Heart right ventricle (tissue), 16 donors: ENCODE data around the gene TRAPPC5. TPM values are rescaled to one million over a fixed set of nuclear protein-coding genes. Genes with fewer than 3 reads are reported as not detected.

ENCODE experiments used
- ATAC-seq, 8 donors: fragments of 200-7000 bp; cut with Tn5 transposase; one replicate each; pipeline ENCODE4 v1.9.1; 2020; ENCODE audit warnings: mild to moderate bottlenecking in 8 of 8, moderate library complexity in 8 of 8, moderate number of reproducible peaks in 1 of 8
- DNase-seq, 2 donors: peaks; one replicate each; pipeline ENCODE4 v3.0.0-alpha.2; 2020
- H3K27ac ChIP-seq, 10 donors: fragments of 200-600 bp; sonication (generic) in 2 of 10; one replicate each; pipeline versions ENCODE4 v1.5.0 to v1.8.0; 2020 to 2022; ENCODE audit warnings: mild to moderate bottlenecking in 3 of 10
- H3K27me3 ChIP-seq, 7 donors: fragments of 200-600 bp; one replicate each; pipeline ENCODE4 v1.8.0; 2021 to 2022; ENCODE audit warnings: mild to moderate bottlenecking in 2 of 7
- H3K36me3 ChIP-seq, 9 donors: fragments of 200-600 bp; sonication (generic) in 1 of 9; one replicate each; pipeline versions ENCODE4 v1.5.0 to v1.8.0; 2020 to 2022; ENCODE audit warnings: mild to moderate bottlenecking in 2 of 9
- H3K4me1 ChIP-seq, 9 donors: fragments of 200-600 bp; sonication (generic) in 1 of 9; one replicate each; pipeline versions ENCODE4 v1.5.0 to v1.8.0; 2020 to 2022; ENCODE audit warnings: mild to moderate bottlenecking in 4 of 9
- H3K4me3 ChIP-seq, 10 donors: fragments of 200-600 bp; sonication (generic) in 2 of 10; one replicate each; pipeline versions ENCODE4 v1.5.0 to v1.8.0; 2020 to 2022; ENCODE audit warnings: mild to moderate bottlenecking in 7 of 10, moderate library complexity in 2 of 10
- H3K9me3 ChIP-seq, 11 donors: fragments of 200-600 bp in 10 of 11; sonication (generic) in 2 of 11; one replicate each; pipeline versions ENCODE4 v1.5.0 to v1.8.0; 2013 to 2022; ENCODE audit warnings: mild to moderate bottlenecking in 2 of 11, control low read depth in 1 of 11, moderate library complexity in 1 of 11
- whole genome bisulfite sequencing, 2 donors: extraction: QIAGEN DNeasy Blood & Tissue Kit; methylation state at CpG; one replicate each; pipeline ENCODE4 v1.1.7; 2013; ENCODE audit warnings: inconsistent platforms in 1 of 2; 5-methylcytosine and 5-hydroxymethylcytosine counted together
- intact Hi-C, 10 donors: fragments of 100-400 bp; cut with DNase I; formaldehyde crosslinking; loops; one replicate each; pipeline versions ENCODE4 v1.11.1 to v1.14.2; 2022
- polyA plus RNA-seq, 2 donors: library from polyadenylated mRNA; stranded (reverse); fragments of 200-250 nt; gene quantifications; one replicate each; pipeline ENCODE4 v1.2.3, GENCODE V29; 2013
- total RNA-seq, 10 donors: library from RNA; stranded (reverse); fragmentation: NEBNext Ultra II Directional in 3 of 10; extraction: Animal tissue kit (Norgen Biotek cat#: 25700) in 3 of 10; gene quantifications; one replicate each; pipeline versions ENCODE4 v1.2.1 to v1.2.4, GENCODE V29; 2021 to 2023
- TF ChIP-seq, protein P1 (sequence below), 9 donors: fragments of 200-600 bp; sonication (generic) in 2 of 9; IDR thresholded peaks; one replicate each; pipeline versions ENCODE4 v1.5.0 to v1.8.0; 2021 to 2022; ENCODE audit warnings: antibody characterized with exemption in 9 of 9, mild to moderate bottlenecking in 5 of 9, moderate library complexity in 1 of 9
- donor health status: Arrhythmogenic right ventricular cardiomyopathy.
- donor health status: ischemic (EF 13 %, LVEDD 7.1; RV severe dilation, severe dysfunction).
- donor health status: healthy with polysubstance abuse.
- donor health status: DM: no; HTN: yes; CAD: no.
- donor health status: DM: no; HTN: no; CAD: no.
- donor health status: ischemic (EF 25% LVEDD 6.9; RV normal size, moderate dysfunction).
- donor health status: ischemic (EF 25% LVEDD 5.7; RV mildly dilated, moderate dysfunction).
- donor health status: healthy.
- donor health status: DM: yes; HTN: yes; CAD: no.
- donor health status: Ischemic cardiomyopathy.
- donor health status: ischemic (EF 35%, LVEDD 5.7; RV mildly dilated, moderate dysfunction).
- donor health status: nonischemic (EF 11% LVEDD 7.7; RV severe dilation, severe dysfunction).
- donor health status: DM: yes; HTN: yes; CAD: no.
- donor health status: PGD.
- donor health status: ischemic (EF 29% LVEDD 5.4; RV normal size, mild dysfunction).
- donor health status: nonischemic (EF 23%, LVEDD 6.1; RV moderate dilation, normal function).

Gene TRAPPC5
- total and polyA plus RNA-seq, 12 donors, result 75.3 to 388 (median 93.3) TPM

DNA sequence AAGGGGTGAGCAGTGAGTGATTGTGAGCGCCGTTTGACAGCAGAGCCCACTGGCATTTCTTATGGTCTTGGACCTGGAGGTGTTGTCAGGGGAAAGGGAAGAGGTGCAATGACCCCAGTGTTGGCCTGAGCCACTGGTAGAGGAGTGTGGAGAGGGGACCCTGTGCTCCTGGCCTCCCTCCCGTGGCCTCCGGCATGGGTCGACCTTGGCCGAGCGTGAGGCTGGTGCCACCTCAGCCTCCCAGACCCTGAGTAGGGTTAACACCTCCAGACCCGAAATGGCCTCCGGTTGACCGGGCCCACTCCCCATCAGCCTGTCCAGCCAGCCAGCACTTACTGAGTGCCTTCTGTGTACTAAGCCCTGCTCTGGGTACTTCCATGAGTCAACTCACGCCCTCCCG lies 6.5 kb downstream of the TRAPPC5 start:
- 83 to 84% methylated on average over 12 of the region's 12 CpGs for WGBS, 2 donors
- no peaks in the 10 kb centered on the region for H3K9me3 ChIP-seq
- H3K4me3 ChIP-seq, result no peak overlapping the region
- peaks cover 0 to 25% (median 17%) of the 10 kb centered on the region in 7 donors for H3K27me3 ChIP-seq
- DNase-seq, result no peak
- H3K4me1 ChIP-seq, result peaks cover 0 to 1% (median 0%) of the 10 kb centered on the region in 9 donors
- peaks cover 0 to 33% (median 6%) of the 10 kb centered on the region in 9 donors for H3K36me3 ChIP-seq
- no peak for ATAC-seq
- no peak overlapping the region for H3K27ac ChIP-seq
- intact Hi-C loops, result loop anchor here in 4 of 10 donors (10.0 kb wide), 3 partner anchors 108 to 332 kb away; no protein-coding TSS in a partner anchor
- TF ChIP-seq, protein P1, sequence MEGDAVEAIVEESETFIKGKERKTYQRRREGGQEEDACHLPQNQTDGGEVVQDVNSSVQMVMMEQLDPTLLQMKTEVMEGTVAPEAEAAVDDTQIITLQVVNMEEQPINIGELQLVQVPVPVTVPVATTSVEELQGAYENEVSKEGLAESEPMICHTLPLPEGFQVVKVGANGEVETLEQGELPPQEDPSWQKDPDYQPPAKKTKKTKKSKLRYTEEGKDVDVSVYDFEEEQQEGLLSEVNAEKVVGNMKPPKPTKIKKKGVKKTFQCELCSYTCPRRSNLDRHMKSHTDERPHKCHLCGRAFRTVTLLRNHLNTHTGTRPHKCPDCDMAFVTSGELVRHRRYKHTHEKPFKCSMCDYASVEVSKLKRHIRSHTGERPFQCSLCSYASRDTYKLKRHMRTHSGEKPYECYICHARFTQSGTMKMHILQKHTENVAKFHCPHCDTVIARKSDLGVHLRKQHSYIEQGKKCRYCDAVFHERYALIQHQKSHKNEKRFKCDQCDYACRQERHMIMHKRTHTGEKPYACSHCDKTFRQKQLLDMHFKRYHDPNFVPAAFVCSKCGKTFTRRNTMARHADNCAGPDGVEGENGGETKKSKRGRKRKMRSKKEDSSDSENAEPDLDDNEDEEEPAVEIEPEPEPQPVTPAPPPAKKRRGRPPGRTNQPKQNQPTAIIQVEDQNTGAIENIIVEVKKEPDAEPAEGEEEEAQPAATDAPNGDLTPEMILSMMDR (IDR thresholded peaks at IDR 0.05), result no peak

DNA sequence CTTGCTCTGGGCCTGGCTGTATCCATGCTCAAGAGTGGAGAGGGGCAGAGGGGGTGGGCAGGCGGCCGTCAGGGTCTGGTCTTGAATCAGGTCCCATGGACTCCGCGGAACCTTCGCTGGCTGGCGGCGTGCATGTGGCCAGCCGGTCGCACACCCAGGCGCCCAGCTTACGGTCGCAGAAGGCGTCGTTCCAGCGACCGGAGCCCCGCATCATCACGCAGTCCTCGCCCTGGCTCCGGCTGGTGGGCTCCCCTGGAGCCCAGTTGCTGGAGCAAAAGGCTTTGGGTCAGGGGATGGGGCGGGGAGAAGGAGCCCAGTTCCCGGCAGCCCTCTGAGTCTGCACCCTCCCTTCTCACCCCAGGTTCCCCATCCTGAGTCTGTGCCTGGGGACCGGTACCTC lies 8.5 kb downstream of the TRAPPC5 start:
- TF ChIP-seq, protein P1 (IDR thresholded peaks at IDR 0.05), result no peak
- Histone ChIP-seq H3K27me3 (peaks cover 0 to 31% (median 17%) of the 10 kb centered on the region in 7 donors), H3K27ac (no peak overlapping the region), H3K4me1 (no peaks in the 10 kb centered on the region), H3K9me3 (no peaks in the 10 kb centered on the region), H3K4me3 (no peak overlapping the region), H3K36me3 (peaks cover 0 to 13% (median 0%) of the 10 kb centered on the region in 9 donors)
- intact Hi-C loops, result loop anchor here in 4 of 10 donors (10.0 kb wide), 3 partner anchors 106 to 334 kb away; no protein-coding TSS in a partner anchor
- 30 to 31% methylated on average over 23 of the region's 23 CpGs for WGBS, 2 donors
- DNase-seq, result no peak
- no peak for ATAC-seq

DNA sequence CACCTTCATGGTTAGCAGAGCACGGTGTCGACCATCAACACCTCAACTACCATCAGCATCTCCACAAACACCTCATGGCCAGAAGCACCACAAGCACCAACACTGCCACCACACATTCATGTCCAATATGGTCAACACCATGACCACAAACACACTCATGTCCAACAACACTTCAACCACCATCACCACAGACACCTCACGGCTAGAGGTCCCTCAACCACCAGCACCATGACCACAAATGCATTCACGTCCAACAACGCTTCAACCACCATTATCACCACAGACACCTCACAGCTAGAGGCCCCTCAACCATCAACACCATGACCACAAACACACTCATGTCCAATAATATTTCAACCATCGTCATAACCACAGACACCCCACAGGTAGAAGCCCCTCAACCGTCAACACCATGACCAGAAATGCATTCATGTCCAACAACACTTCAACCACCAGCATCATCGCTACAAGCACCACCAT lies 10.2 kb downstream of the TRAPPC5 start:
- Histone ChIP-seq H3K36me3 (no peaks in the 10 kb centered on the region), H3K9me3 (no peaks in the 10 kb centered on the region), H3K4me1 (no peaks in the 10 kb centered on the region), H3K27me3 (peaks cover 0 to 39% (median 17%) of the 10 kb centered on the region in 7 donors), H3K27ac (no peak overlapping the region), H3K4me3 (no peak overlapping the region)
- intact Hi-C loops, result loop anchor here in 1 of 10 donors (10.0 kb wide), 1 partner anchor 104 kb away; no protein-coding TSS in a partner anchor
- DNase-seq, result no peak
- 81 to 83% methylated on average over 8 of the region's 8 CpGs for WGBS, 2 donors
- TF ChIP-seq, protein P1 (IDR thresholded peaks at IDR 0.05), result no peak
- no peak for ATAC-seq

DNA sequence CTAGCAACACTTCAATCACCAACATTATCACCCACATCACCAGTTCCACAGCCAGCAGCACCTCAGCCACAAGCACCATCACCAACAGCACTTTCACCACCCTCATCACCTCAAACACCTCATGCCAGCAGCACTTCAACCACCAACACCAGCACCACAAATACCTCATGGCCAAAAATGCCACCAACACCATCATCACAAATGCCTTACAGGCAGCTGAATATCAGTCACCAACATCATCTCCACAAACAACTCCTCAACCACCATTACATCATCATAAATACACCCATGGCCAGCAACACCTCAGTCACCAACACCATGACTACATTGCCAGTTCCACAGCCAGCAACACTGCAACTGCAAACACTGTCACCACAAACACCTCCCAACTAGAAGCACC lies 10.9 kb downstream of the TRAPPC5 start:
- no peak overlapping the region for H3K27ac ChIP-seq
- no peaks in the 10 kb centered on the region for H3K4me1 ChIP-seq
- TF ChIP-seq, protein P1 (IDR thresholded peaks at IDR 0.05), result no peak
- intact Hi-C loops, result loop anchor here in 1 of 10 donors (10.0 kb wide), 1 partner anchor 103 kb away; no protein-coding TSS in a partner anchor
- H3K27me3 ChIP-seq, result peaks cover 0 to 39% (median 17%) of the 10 kb centered on the region in 7 donors
- H3K4me3 ChIP-seq, result no peak overlapping the region
- H3K9me3 ChIP-seq, result no peaks in the 10 kb centered on the region
- H3K36me3 ChIP-seq, result no peaks in the 10 kb centered on the region
- ATAC-seq, result no peak
- no peak for DNase-seq
